GM23338 (cell line): ENCODE data around the gene SLC26A1. TPM values are rescaled to one million over a fixed set of nuclear protein-coding genes. Genes with fewer than 3 reads are reported as not detected.
A peak's percentile ranks its signal among the peaks of the same experiment; 100 is the strongest.
"Not testable (repeated sequence)": the region's sequence is repeated elsewhere in the genome, so short reads cannot be mapped to it uniquely, and the experiment has no call there.

Experiments
- ATAC-seq: fragments of 200-7000 bp; cut with Tn5 transposase; 3 replicates; pipeline ENCODE4 v1.9.1; 2020
- DNase-seq: peaks from one replicate; pipeline ENCODE4 v3.0.0-alpha.2; 2015; ENCODE audit warnings: low spot score
- H2AFZ ChIP-seq: fragments of 200-600 bp; sonication (generic); 2 replicates; pipeline ENCODE4 v1.8.0; 2016; ENCODE audit warnings: antibody characterized with exemption, mild to moderate bottlenecking, moderate library complexity
- H3F3A ChIP-seq: fragments of 200-600 bp; sonication (generic); replicated peaks from 2 replicates; pipeline ENCODE4 v1.8.0; 2017; ENCODE audit warnings: antibody characterized with exemption, mixed run types, low read depth
- H3K27ac ChIP-seq: fragments of 200-600 bp; sonication (generic); 2 replicates; pipeline ENCODE4 v1.6.1; 2016; ENCODE audit warnings: low read depth
- H3K27me3 ChIP-seq: fragments of 200-600 bp; sonication (generic); 2 replicates; pipeline ENCODE4 v1.8.0; 2016; ENCODE audit warnings: mild to moderate bottlenecking, mixed run types, moderate library complexity; ENCODE audit not compliant: insufficient read depth
- H3K36me3 ChIP-seq: fragments of 200-600 bp; sonication (generic); 2 replicates; pipeline ENCODE4 v1.8.0; 2016; ENCODE audit warnings: mild to moderate bottlenecking; ENCODE audit not compliant: insufficient read depth
- H3K4me1 ChIP-seq: fragments of 200-600 bp; sonication (generic); 2 replicates; pipeline ENCODE4 v1.8.0; 2016; ENCODE audit warnings: mild to moderate bottlenecking, moderate library complexity; ENCODE audit not compliant: insufficient read depth
- H3K4me2 ChIP-seq: fragments of 200-600 bp; sonication (generic); 2 replicates; pipeline ENCODE4 v1.7.1; 2017; ENCODE audit warnings: mixed run types
- H3K4me3 ChIP-seq: fragments of 200-600 bp; sonication (generic); 2 replicates; pipeline ENCODE4 v1.6.1; 2016; ENCODE audit warnings: mixed run types
- H3K79me2 ChIP-seq: fragments of 200-600 bp; sonication (generic); replicated peaks from 2 replicates; pipeline ENCODE4 v1.8.0; 2017; ENCODE audit warnings: mild to moderate bottlenecking; ENCODE audit not compliant: insufficient read depth
- H3K9me2 ChIP-seq: fragments of 200-600 bp; sonication (generic); 2 replicates; pipeline ENCODE4 v1.8.0; 2017; ENCODE audit not compliant: insufficient read depth
- H4K20me1 ChIP-seq: fragments of 200-600 bp; sonication (generic); replicated peaks from 2 replicates; pipeline ENCODE4 v1.8.0; 2017; ENCODE audit warnings: mild to moderate bottlenecking; ENCODE audit not compliant: insufficient read depth
- H3K27ac Mint-ChIP-seq: 2 replicates; pipeline ENCODE4 v1.8.0; 2020; ENCODE audit warnings: inconsistent platforms, mild to moderate bottlenecking, moderate library complexity, mixed read lengths
- H3K27me3 Mint-ChIP-seq: 3 replicates; pipeline ENCODE4 v1.8.0; 2022; ENCODE audit warnings: low read depth, mild to moderate bottlenecking, moderate library complexity, mixed read lengths, inconsistent platforms; ENCODE audit not compliant: insufficient read depth, poor library complexity
- H3K36me3 Mint-ChIP-seq: 3 replicates; pipeline ENCODE4 v1.8.0; 2021; ENCODE audit warnings: low read depth, mild to moderate bottlenecking, inconsistent platforms, moderate library complexity, mixed read lengths
- H3K4me1 Mint-ChIP-seq: 3 replicates; pipeline ENCODE4 v1.8.0; 2020; ENCODE audit warnings: mild to moderate bottlenecking, inconsistent platforms, mixed read lengths
- H3K4me3 Mint-ChIP-seq: 3 replicates; pipeline ENCODE4 v1.8.0; 2021; ENCODE audit warnings: moderate library complexity, mild to moderate bottlenecking, inconsistent platforms, mixed read lengths
- H3K9me3 Mint-ChIP-seq: 3 replicates; pipeline ENCODE4 v1.8.0; 2020; ENCODE audit warnings: moderate library complexity, mild to moderate bottlenecking, inconsistent platforms, mixed read lengths
- CREB1 ChIP-seq: fragments of 250-450 bp; sonication (Bioruptor Pico); IDR thresholded peaks from 2 replicates; pipeline ENCODE4 v1.5.0; 2020; ENCODE audit warnings: low read depth, mild to moderate bottlenecking, moderate library complexity
- EZH2 ChIP-seq: fragments of 200-600 bp; sonication (generic); IDR thresholded peaks from one replicate; pipeline ENCODE4 v1.8.0; 2017; ENCODE audit warnings: antibody characterized with exemption, mild to moderate bottlenecking, low read depth; ENCODE audit not compliant: unreplicated experiment
- JUNB ChIP-seq: IDR thresholded peaks from one replicate; pipeline ENCODE4 v1.6.1; 2016; ENCODE audit warnings: antibody characterized with exemption; ENCODE audit not compliant: unreplicated experiment
- NANOG ChIP-seq: IDR thresholded peaks from 2 replicates; pipeline ENCODE4 v1.6.1; 2016; ENCODE audit warnings: antibody characterized with exemption, borderline replicate concordance
- POLR2AphosphoS5 ChIP-seq: IDR thresholded peaks from 2 replicates; pipeline ENCODE4 v1.6.1; 2016; ENCODE audit warnings: antibody characterized with exemption, low read depth
- STAT1 ChIP-seq: IDR thresholded peaks from one replicate; pipeline ENCODE4 v1.6.1; 2016; ENCODE audit warnings: antibody characterized with exemption; ENCODE audit not compliant: unreplicated experiment
- ZNF114 ChIP-seq: fragments of 250-450 bp; sonication (Bioruptor Pico); IDR thresholded peaks from 2 replicates; pipeline ENCODE4 v1.5.0; 2020; ENCODE audit warnings: mild to moderate bottlenecking, moderate library complexity
- ZNF331 ChIP-seq: fragments of 250-450 bp; sonication (Bioruptor Pico); IDR thresholded peaks from 2 replicates; pipeline ENCODE4 v1.5.0; 2020; ENCODE audit warnings: low read depth, mild to moderate bottlenecking, moderate library complexity
- polyA plus RNA-seq: library from polyadenylated mRNA; unstranded; fragments of >200 nt; fragmentation: Nextera tagmentation; extraction: Ambion mirVana; gene quantifications from 2 replicates; pipeline ENCODE4 v1.2.1, GENCODE V29; 2016
- total RNA-seq: library from RNA; depleted of rRNA; stranded (reverse); fragments of >200 nt; shearing (Covaris generic); gene quantifications from 2 replicates; pipeline ENCODE4 v1.2.3, GENCODE V29; 2014
- TF ChIP-seq, protein P1 (sequence below): fragments of 250-450 bp; sonication (Bioruptor Pico); IDR thresholded peaks from 2 replicates; pipeline ENCODE4 v1.5.0; 2020; ENCODE audit warnings: mild to moderate bottlenecking, moderate library complexity
- TF ChIP-seq, protein P2 (sequence below), 2 experiments: fragments of 200-600 bp in 1 of 2; sonication (generic) in 1 of 2; conservative IDR thresholded peaks; 2 replicates each; pipeline versions ENCODE4 v1.5.1 to v1.6.1; 2016 to 2017; ENCODE audit warnings: antibody characterized with exemption in 2 of 2, low read depth in 2 of 2, mild to moderate bottlenecking in 2 of 2, moderate library complexity in 1 of 2
- TF ChIP-seq, protein P3 (sequence below): IDR thresholded peaks from 2 replicates; pipeline ENCODE4 v1.6.1; 2016; ENCODE audit warnings: antibody characterized with exemption

SLC26A1 gene
- total and polyA plus RNA-seq, 2 experiments from 2014 or later: 0.10 to 0.27 TPM

DNA sequence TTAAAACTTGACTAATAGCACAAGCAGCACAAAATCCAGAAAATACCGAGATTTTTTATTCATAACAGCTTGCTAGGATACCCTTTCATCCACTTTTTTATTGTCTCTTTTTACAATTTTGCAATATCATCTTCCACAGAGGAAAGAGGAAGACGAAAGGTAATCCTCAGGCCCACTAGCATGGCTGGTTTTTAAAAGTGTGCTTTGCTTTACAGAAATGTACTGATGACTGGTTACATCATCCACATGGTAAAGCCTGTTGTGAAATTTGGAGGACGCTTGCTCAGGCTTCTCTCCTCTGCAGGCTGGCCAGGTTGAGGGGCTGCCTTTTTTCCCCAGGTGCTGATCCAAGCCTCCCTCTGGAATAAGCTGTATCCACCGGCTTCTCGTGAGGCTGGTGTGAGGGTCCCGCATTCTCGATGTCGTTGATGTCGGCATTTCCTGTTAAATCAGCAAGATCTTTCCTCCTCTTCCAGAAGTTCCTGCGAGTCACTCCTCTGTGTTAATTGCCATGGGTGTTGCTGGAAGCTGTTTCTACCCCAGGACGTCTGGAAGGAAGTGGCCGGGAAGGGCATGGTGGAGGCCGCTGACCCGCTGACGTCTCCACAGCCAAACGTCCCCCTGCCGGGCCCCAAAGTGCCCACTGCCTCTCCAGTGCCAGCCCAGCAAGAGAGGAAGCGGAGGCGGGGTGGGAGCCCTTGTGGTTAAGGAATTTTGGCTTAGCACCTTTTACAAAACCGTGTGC is 14.1 kb downstream of the SLC26A1 start:
- no peaks in the 10 kb centered on the region for H3K79me2 ChIP-seq
- 0 out of 2 replicates have a peak, but pooled peaks cover 4% of the 10 kb centered on the region for H3F3A ChIP-seq
- H3K9me3 Mint-ChIP-seq: peaks cover 15% of the 10 kb centered on the region; the same call in 1 of the 3 replicates
- no peaks in the 10 kb centered on the region for H3K36me3 Mint-ChIP-seq
- no peak overlapping the region for H3K4me2 ChIP-seq
- H3K27me3 ChIP-seq: peaks cover 4% of the 10 kb centered on the region; the same call in 1 of the 2 replicates
- DNase-seq (no peak), ATAC-seq (no peak)
- H3K36me3 ChIP-seq: no peaks in the 10 kb centered on the region
- no peaks in the 10 kb centered on the region for H4K20me1 ChIP-seq
- peaks cover 31% of the 10 kb centered on the region for H3K27me3 Mint-ChIP-seq
- peak overlapping the region; percentile 29; the same call in 1 of the 2 replicates for H2AFZ ChIP-seq
- TF ChIP-seq JUNB (no peak), EZH2 (no peak), ZNF114 (CRISPR knock-in tag) (no peak), POLR2AphosphoS5 (no peak), STAT1 (no peak), CREB1 (CRISPR knock-in tag) (no peak), NANOG (no peak), ZNF331 (CRISPR knock-in tag) (no peak)
- TF ChIP-seq, protein P1, sequence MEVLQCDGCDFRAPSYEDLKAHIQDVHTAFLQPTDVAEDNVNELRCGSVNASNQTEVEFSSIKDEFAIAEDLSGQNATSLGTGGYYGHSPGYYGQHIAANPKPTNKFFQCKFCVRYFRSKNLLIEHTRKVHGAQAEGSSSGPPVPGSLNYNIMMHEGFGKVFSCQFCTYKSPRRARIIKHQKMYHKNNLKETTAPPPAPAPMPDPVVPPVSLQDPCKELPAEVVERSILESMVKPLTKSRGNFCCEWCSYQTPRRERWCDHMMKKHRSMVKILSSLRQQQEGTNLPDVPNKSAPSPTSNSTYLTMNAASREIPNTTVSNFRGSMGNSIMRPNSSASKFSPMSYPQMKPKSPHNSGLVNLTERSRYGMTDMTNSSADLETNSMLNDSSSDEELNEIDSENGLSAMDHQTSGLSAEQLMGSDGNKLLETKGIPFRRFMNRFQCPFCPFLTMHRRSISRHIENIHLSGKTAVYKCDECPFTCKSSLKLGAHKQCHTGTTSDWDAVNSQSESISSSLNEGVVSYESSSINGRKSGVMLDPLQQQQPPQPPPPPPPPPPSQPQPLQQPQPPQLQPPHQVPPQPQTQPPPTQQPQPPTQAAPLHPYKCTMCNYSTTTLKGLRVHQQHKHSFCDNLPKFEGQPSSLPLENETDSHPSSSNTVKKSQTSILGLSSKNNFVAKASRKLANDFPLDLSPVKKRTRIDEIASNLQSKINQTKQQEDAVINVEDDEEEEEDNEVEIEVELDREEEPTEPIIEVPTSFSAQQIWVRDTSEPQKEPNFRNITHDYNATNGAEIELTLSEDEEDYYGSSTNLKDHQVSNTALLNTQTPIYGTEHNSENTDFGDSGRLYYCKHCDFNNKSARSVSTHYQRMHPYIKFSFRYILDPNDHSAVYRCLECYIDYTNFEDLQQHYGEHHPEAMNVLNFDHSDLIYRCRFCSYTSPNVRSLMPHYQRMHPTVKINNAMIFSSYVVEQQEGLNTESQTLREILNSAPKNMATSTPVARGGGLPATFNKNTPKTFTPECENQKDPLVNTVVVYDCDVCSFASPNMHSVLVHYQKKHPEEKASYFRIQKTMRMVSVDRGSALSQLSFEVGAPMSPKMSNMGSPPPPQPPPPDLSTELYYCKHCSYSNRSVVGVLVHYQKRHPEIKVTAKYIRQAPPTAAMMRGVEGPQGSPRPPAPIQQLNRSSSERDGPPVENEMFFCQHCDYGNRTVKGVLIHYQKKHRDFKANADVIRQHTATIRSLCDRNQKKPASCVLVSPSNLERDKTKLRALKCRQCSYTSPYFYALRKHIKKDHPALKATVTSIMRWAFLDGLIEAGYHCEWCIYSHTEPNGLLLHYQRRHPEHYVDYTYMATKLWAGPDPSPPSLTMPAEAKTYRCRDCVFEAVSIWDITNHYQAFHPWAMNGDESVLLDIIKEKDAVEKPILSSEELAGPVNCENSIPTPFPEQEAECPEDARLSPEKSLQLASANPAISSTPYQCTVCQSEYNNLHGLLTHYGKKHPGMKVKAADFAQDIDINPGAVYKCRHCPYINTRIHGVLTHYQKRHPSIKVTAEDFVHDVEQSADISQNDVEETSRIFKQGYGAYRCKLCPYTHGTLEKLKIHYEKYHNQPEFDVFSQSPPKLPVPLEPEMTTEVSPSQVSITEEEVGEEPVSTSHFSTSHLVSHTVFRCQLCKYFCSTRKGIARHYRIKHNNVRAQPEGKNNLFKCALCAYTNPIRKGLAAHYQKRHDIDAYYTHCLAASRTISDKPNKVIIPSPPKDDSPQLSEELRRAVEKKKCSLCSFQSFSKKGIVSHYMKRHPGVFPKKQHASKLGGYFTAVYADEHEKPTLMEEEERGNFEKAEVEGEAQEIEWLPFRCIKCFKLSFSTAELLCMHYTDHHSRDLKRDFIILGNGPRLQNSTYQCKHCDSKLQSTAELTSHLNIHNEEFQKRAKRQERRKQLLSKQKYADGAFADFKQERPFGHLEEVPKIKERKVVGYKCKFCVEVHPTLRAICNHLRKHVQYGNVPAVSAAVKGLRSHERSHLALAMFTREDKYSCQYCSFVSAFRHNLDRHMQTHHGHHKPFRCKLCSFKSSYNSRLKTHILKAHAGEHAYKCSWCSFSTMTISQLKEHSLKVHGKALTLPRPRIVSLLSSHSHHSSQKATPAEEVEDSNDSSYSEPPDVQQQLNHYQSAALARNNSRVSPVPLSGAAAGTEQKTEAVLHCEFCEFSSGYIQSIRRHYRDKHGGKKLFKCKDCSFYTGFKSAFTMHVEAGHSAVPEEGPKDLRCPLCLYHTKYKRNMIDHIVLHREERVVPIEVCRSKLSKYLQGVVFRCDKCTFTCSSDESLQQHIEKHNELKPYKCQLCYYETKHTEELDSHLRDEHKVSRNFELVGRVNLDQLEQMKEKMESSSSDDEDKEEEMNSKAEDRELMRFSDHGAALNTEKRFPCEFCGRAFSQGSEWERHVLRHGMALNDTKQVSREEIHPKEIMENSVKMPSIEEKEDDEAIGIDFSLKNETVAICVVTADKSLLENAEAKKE (CRISPR knock-in tag): no peak
- TF ChIP-seq, protein P2, sequence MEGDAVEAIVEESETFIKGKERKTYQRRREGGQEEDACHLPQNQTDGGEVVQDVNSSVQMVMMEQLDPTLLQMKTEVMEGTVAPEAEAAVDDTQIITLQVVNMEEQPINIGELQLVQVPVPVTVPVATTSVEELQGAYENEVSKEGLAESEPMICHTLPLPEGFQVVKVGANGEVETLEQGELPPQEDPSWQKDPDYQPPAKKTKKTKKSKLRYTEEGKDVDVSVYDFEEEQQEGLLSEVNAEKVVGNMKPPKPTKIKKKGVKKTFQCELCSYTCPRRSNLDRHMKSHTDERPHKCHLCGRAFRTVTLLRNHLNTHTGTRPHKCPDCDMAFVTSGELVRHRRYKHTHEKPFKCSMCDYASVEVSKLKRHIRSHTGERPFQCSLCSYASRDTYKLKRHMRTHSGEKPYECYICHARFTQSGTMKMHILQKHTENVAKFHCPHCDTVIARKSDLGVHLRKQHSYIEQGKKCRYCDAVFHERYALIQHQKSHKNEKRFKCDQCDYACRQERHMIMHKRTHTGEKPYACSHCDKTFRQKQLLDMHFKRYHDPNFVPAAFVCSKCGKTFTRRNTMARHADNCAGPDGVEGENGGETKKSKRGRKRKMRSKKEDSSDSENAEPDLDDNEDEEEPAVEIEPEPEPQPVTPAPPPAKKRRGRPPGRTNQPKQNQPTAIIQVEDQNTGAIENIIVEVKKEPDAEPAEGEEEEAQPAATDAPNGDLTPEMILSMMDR (conservative IDR thresholded peaks at IDR 0.05; ENCODE audit: low read depth in 2 of 2): no peak
- TF ChIP-seq, protein P3, sequence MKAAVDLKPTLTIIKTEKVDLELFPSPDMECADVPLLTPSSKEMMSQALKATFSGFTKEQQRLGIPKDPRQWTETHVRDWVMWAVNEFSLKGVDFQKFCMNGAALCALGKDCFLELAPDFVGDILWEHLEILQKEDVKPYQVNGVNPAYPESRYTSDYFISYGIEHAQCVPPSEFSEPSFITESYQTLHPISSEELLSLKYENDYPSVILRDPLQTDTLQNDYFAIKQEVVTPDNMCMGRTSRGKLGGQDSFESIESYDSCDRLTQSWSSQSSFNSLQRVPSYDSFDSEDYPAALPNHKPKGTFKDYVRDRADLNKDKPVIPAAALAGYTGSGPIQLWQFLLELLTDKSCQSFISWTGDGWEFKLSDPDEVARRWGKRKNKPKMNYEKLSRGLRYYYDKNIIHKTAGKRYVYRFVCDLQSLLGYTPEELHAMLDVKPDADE: no peak
- H3K4me3 Mint-ChIP-seq: no peak overlapping the region
- 0 out of 2 replicates have a peak overlapping the region, but pooled peaks have one; percentile 39 for H3K27ac Mint-ChIP-seq
- H3K9me2 ChIP-seq: no peaks in the 10 kb centered on the region
- H3K4me1 Mint-ChIP-seq: peaks cover 4% of the 10 kb centered on the region
- H3K4me1 ChIP-seq: no peaks in the 10 kb centered on the region; the same call in 1 of the 2 replicates
- no peak overlapping the region for H3K4me3 ChIP-seq
- no peak overlapping the region for H3K27ac ChIP-seq

DNA sequence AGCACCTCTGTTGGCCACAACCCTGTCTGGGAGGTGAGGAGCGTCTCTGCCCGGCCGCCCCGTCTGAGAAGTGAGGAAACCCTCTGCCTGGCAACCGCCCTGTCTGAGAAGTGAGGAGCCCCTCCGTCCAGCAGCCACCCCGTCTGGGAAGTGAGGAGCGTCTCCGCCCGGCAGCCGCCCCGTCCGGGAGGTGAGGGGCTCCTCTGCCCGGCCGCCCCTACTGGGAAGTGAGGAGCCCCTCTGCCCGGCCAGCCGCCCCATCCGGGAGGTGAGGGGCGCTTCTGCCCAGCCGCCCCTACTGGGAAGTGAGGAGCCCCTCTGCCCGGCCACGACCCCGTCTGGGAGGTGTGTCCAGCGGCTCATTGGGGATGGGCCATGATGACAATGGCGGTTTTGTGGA is 17.2 kb downstream of the SLC26A1 start:
- H3K4me3 Mint-ChIP-seq, H3K4me3 ChIP-seq, H3K36me3 ChIP-seq, H3F3A ChIP-seq, H3K27me3 ChIP-seq, H4K20me1 ChIP-seq, H3K36me3 Mint-ChIP-seq, H3K27ac ChIP-seq, H3K79me2 ChIP-seq, H3K9me2 ChIP-seq, H3K4me1 Mint-ChIP-seq, H3K4me2 ChIP-seq, H3K4me1 ChIP-seq, H2AFZ ChIP-seq, ATAC-seq, H3K27ac Mint-ChIP-seq, DNase-seq: not testable (repeated sequence)
- peaks cover 23% of the 10 kb centered on the region for H3K27me3 Mint-ChIP-seq
- peaks cover 16% of the 10 kb centered on the region; the same call in 1 of the 3 replicates for H3K9me3 Mint-ChIP-seq
